ENCODE measurements around the gene NAALADL2. TPM values are rescaled to one million over a fixed set of nuclear protein-coding genes. Genes with fewer than 3 reads are reported as not detected.

NAALADL2 gene
- total RNA-seq, 1 experiment from 2014 or later: 1.6 TPM

DNA sequence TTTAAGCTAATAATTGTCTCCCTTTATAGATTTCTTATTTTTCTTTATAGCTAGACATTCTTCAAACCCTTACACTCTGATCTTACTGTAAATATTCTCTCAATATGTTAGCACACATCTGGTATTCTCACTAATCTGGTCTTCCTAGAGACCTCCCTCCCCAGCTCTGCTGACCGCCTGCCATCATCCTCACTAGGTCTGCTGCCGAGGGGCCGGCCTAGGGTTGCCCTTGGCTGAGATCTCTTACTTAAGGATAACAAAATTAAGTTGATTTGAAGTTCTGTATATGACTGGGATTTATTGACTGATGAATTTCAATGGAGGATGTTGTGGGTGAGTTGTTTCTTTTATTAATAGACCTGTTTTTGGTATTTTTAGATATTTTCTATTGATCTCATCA lies 586.6 kb downstream of the NAALADL2 start:
- H3K9me3 ChIP-seq (ENCODE audit: control insufficient read depth, low read depth, low read length): no peaks in the 10 kb centered on the region
- WGBS (ENCODE audit: extremely low coverage, insufficient read length, low lambda C conversion rate): no CpG with 5 or more reads among the region's 3 CpGs
- no peak overlapping the region for H3K27ac ChIP-seq (ENCODE audit: insufficient read length, low read depth, low read length)
- H3K56ac ChIP-seq (ENCODE audit: insufficient read length, low read depth, low read length): no peak overlapping the region
- H2BK5ac ChIP-seq (ENCODE audit: insufficient read length, low read length): no peak overlapping the region
- H2BK15ac ChIP-seq (ENCODE audit: low read depth, low read length): no peak overlapping the region
- no peak overlapping the region for H2BK120ac ChIP-seq (ENCODE audit: low read depth, low read length, poor library complexity, severe bottlenecking)
- Mint-ChIP-seq H3K27ac (no peak overlapping the region; a peak in 1 of 7 replicates), H3K4me1 (no peaks in the 10 kb centered on the region), H3K36me3 (ENCODE audit: insufficient read depth in 1 of 3, low read depth in 3 of 3) (no peaks in the 10 kb centered on the region; a peak in 1 of 7 replicates), H3K27me3 (ENCODE audit: low read depth) (no peaks in the 10 kb centered on the region), H3K9me3 (no peaks in the 10 kb centered on the region), H3K4me3 (no peak overlapping the region)
- no peaks in the 10 kb centered on the region for H3K27me3 ChIP-seq (ENCODE audit: insufficient read depth, low read length)
- H3K9ac ChIP-seq (ENCODE audit: extremely low read depth, insufficient read length, low read length): no peak overlapping the region
- H4K20me1 ChIP-seq (ENCODE audit: control insufficient read depth, insufficient read depth, insufficient read length): no peaks in the 10 kb centered on the region
- no peak overlapping the region for H3K14ac ChIP-seq (ENCODE audit: insufficient read depth, low read length)
- no peak overlapping the region for H2AFZ ChIP-seq (ENCODE audit: low read length)
- H3K23me2 ChIP-seq (ENCODE audit: insufficient read length, low read depth, low read length, poor library complexity, severe bottlenecking): no peaks in the 10 kb centered on the region
- no peak overlapping the region for H4K5ac ChIP-seq (ENCODE audit: insufficient read length, low read depth, low read length)
- TF ChIP-seq CTCF (conservative IDR thresholded peaks at IDR 0.05): no peak
- no peak overlapping the region for H2BK12ac ChIP-seq (ENCODE audit: insufficient read length, low read depth, low read length)
- H3T11ph ChIP-seq (ENCODE audit: low read length): no peak overlapping the region
- no peaks in the 10 kb centered on the region for H3K4me1 ChIP-seq (ENCODE audit: insufficient read depth, low read length)
- H3K18ac ChIP-seq (ENCODE audit: insufficient read length, low read depth, low read length): no peak overlapping the region
- H3K79me2 ChIP-seq (ENCODE audit: insufficient read depth, low read length): no peaks in the 10 kb centered on the region
- H3K4me2 ChIP-seq (ENCODE audit: insufficient read depth, insufficient read length, low read length): no peak overlapping the region
- no peak overlapping the region for H3K23ac ChIP-seq (ENCODE audit: insufficient read length, low read depth, low read length)
- H4K8ac ChIP-seq (replicated peaks; ENCODE audit: insufficient read length, low read depth, low read length): no peak overlapping the region
- no peak for DNase-seq
- no peak overlapping the region for H4K91ac ChIP-seq (ENCODE audit: insufficient read length, low read depth, low read length)
- no peak overlapping the region for H3K4ac ChIP-seq (ENCODE audit: low read depth, low read length)
- H3K79me1 ChIP-seq (ENCODE audit: insufficient read depth, low read depth, low read length, poor library complexity, severe bottlenecking): no peaks in the 10 kb centered on the region
- H2BK20ac ChIP-seq (ENCODE audit: low read depth, low read length, poor library complexity, severe bottlenecking): no peak overlapping the region
- H2AK5ac ChIP-seq (ENCODE audit: insufficient read length, low read length): no peak overlapping the region

Data from H9 (cell line).